ENCODE measurements around the gene DCHS2.

Gene DCHS2

GRCh38 chr4:154376486-154376885, 115.1 kb downstream of the DCHS2 start:
- DNase-seq, result no peak

- DNase-seq, result no peak
These were observed 123.5 kb downstream of the DCHS2 start for GRCh38 chr4:154368060-154368459.

- DNase-seq, result no peak
These were observed 123.9 kb downstream of the DCHS2 start for GRCh38 chr4:154367659-154368058.

- DNase-seq, result no peak
These were observed 124.6 kb downstream of the DCHS2 start for GRCh38 chr4:154366956-154367355.

- DNase-seq, result no peak
These were observed 127.3 kb downstream of the DCHS2 start for GRCh38 chr4:154364066-154364845.

GRCh38 chr4:154361450-154361849, 130.1 kb downstream of the DCHS2 start:
- no peak for DNase-seq

- no peak for DNase-seq
These were observed 131.1 kb downstream of the DCHS2 start for GRCh38 chr4:154360491-154360890.

GRCh38 chr4:154354883-154355282, 136.7 kb downstream of the DCHS2 start:
- DNase-seq, result no peak

- DNase-seq, result no peak
These were observed 141.8 kb downstream of the DCHS2 start for GRCh38 chr4:154349829-154350228.

GRCh38 chr4:154348657-154349056, 142.9 kb downstream of the DCHS2 start:
- DNase-seq, result no peak

GRCh38 chr4:154345359-154345758, 146.2 kb downstream of the DCHS2 start:
- DNase-seq, result no peak

- DNase-seq, result no peak
These were observed 146.9 kb downstream of the DCHS2 start for GRCh38 chr4:154344686-154345085.

GRCh38 chr4:154343651-154344050, 147.9 kb downstream of the DCHS2 start:
- DNase-seq, result no peak

GRCh38 chr4:154341448-154341847, 150.2 kb downstream of the DCHS2 start:
- no peak for DNase-seq

- DNase-seq, result no peak
These were observed 156.0 kb downstream of the DCHS2 start for GRCh38 chr4:154335588-154335987.

GRCh38 chr4:154332681-154333421, 158.7 kb downstream of the DCHS2 start:
- no peak for DNase-seq

- no peak for DNase-seq
These were observed 161.7 kb downstream of the DCHS2 start for GRCh38 chr4:154329939-154330338.

GRCh38 chr4:154329268-154329868, 162.2 kb downstream of the DCHS2 start:
- no peak for DNase-seq

- no peak for DNase-seq
These were observed 163.6 kb downstream of the DCHS2 start for GRCh38 chr4:154328030-154328429.

- no peak for DNase-seq
These were observed 171.1 kb downstream of the DCHS2 start for GRCh38 chr4:154320521-154320920.

- no peak for DNase-seq
These were observed 171.9 kb downstream of the DCHS2 start for GRCh38 chr4:154319736-154320135.

- no peak for DNase-seq
These were observed 174.2 kb downstream of the DCHS2 start for GRCh38 chr4:154317201-154317999.

GRCh38 chr4:154315741-154316140, 175.9 kb downstream of the DCHS2 start:
- no peak for DNase-seq
